GM18873 (cell line): ENCODE data around the gene POU1F1.
"Not testable (repeated sequence)": the region's sequence is repeated elsewhere in the genome, so short reads cannot be mapped to it uniquely, and the experiment has no call there.

ENCODE experiments used
- ATAC-seq: cut with Tn5 transposase; IDR thresholded peaks from one replicate; pipeline ENCODE4 v1.9.1; 2021; ENCODE audit warnings: mild to moderate bottlenecking, moderate library complexity, moderate number of reproducible peaks; ENCODE audit not compliant: unreplicated experiment, low FRiP score

The POU1F1 gene

GRCh38 chr3:87276484-87276883, at the start of gene POU1F1:
POU1F1 (minus strand) TSS chr3:87276584; CDS start chr3:87276462, 122 bp downstream.
- ATAC-seq: no peak

- no peak for ATAC-seq
Observed at GRCh38 chr3:87324609-87325008, 48.2 kb upstream of the POU1F1 start.

- ATAC-seq: no peak
Observed at GRCh38 chr3:87320756-87321626, 44.6 kb upstream of the POU1F1 start.

GRCh38 chr3:87318617-87319021, 42.2 kb upstream of the POU1F1 start:
- no peak for ATAC-seq

- no peak for ATAC-seq
Observed at GRCh38 chr3:87317779-87318178, 41.4 kb upstream of the POU1F1 start.

GRCh38 chr3:87313641-87314040, 37.3 kb upstream of the POU1F1 start:
- ATAC-seq: no peak

- no peak for ATAC-seq
Observed at GRCh38 chr3:87311309-87311708, 34.9 kb upstream of the POU1F1 start.

- no peak for ATAC-seq
Observed at GRCh38 chr3:87309601-87310000, 33.2 kb upstream of the POU1F1 start.

- ATAC-seq: no peak
Observed at GRCh38 chr3:87307805-87308204, 31.4 kb upstream of the POU1F1 start.

- no peak for ATAC-seq
Observed at GRCh38 chr3:87305517-87305916, 29.1 kb upstream of the POU1F1 start.

- not testable (repeated sequence) for ATAC-seq
Observed at GRCh38 chr3:87305031-87305430, 28.6 kb upstream of the POU1F1 start.

- peak; percentile 87 for ATAC-seq
Observed at GRCh38 chr3:87298111-87298718, 21.8 kb upstream of the POU1F1 start.

- ATAC-seq: no peak
Observed at GRCh38 chr3:87288446-87288845, 12.1 kb upstream of the POU1F1 start.

GRCh38 chr3:87287011-87287410, 10.6 kb upstream of the POU1F1 start:
- ATAC-seq: no peak

- ATAC-seq: peak; percentile 80
Observed at GRCh38 chr3:87272718-87273341, 3.6 kb downstream of the POU1F1 start.

- ATAC-seq: no peak
Observed at GRCh38 chr3:87270908-87271700, 5.3 kb downstream of the POU1F1 start.

GRCh38 chr3:87269723-87270122, 6.7 kb downstream of the POU1F1 start:
- no peak for ATAC-seq

GRCh38 chr3:87268646-87269211, 7.7 kb downstream of the POU1F1 start:
- no peak for ATAC-seq

GRCh38 chr3:87267953-87268645, 8.3 kb downstream of the POU1F1 start:
- ATAC-seq: no peak

GRCh38 chr3:87261925-87262324, 14.5 kb downstream of the POU1F1 start:
- ATAC-seq: no peak
